Fibroblast of skin of right quadriceps (primary cell): ENCODE data around the gene LTBP3.

Experiments used
- DNase-seq: peaks from one replicate; pipeline ENCODE4 v3.0.0-alpha.2; 2013

The LTBP3 gene

DNA sequence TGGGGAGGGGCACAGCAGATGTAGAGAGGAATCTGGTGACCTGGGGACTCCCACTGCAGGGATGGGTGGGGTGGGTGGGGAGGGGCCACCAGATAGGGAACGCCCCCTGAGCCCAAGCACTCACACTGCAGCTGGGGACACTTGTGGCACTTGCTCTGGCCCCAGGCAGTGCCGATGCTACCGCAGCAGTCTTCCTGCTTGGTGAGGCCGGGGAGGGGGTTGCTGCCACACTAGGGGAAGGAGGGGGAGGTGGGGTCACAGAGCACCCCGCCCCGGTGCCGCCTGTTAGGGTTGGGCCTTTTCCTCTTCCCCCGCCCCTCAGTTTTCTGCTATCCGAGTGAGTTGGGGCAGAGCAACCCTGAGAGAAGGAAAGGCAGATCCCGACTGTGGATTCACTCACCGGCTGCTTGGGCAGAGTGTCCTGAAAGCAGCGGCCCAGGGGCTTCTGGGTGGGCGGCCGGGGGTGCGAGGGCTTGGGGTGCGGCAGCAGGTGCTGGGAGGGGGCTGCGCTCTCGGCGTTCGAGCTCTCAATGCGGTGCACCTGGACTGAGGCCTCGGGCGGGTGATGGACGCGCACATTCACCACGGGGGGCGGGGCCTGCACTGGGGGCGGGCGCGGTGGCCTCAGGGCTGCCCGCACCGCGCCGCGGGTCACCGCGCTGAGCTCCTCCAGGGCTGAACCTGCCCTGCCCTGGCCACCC is 4.7 kb downstream of the LTBP3 start:
- no peak for DNase-seq

DNA sequence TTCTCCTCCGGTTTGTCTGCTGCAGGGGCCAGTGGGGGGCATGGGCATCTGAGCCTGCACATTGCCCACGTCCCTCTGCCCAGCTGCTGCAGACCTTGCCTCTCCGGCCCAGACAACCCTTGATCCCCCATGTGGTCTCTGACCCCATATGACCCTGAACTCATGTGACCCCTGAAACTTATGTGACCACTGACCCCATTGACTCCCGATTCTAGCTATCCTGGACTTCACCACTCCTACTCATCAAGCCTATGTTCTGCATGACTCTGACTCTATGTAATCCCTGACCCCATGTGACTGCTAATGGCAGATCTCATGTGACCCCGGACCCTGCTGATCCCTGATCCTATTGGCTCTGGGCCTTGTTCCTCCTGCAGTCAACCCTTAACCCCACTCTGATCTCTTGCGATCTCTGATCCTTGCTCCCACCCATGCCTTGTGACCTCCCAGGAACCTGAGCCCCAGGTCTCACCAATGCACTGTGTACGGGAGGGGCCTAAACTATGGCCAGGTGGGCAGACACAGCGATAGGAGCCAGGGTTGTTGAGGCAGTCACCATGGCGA is 5.7 kb downstream of the LTBP3 start:
- no peak for DNase-seq

DNA sequence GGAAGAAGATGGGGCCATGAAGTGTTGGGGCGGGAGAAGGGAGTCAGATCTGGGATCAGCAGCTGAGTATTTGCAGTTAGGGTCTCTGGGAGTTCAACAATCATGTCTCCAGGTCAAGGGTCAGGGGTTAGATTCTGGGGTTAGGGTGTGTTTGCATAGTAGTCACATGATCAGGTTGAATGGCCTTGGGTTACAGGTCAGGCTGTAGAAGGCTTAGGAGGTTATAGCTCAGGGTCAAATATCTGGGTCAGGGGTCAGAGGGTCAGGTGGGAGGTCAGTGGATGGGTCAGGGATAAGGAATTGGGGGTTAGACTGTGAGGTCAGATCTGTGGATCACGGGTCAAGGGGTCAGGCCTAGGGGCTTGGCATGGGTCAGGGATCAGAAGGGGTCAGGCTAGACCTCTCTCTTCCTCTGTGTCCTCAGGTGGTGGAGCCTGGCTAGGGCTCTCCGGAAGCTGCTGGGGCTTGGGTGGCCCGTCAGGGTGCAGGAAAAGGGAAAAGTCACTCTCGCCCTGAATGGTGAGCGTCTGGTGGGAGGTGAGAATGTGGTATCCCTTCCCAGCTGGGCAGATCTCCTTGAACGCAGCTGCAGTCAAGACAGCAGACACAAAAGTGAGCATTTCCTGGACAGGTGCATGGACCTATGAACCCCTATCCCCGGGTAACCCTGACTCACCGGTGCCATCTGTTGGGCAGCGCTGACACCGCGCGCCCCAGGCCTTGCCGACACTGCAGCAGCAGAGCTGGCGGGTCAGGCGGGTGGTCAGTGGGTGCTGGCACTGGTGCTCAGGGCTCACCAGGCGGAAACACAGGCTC is 6.4 kb downstream of the LTBP3 start:
- no peak for DNase-seq

DNA sequence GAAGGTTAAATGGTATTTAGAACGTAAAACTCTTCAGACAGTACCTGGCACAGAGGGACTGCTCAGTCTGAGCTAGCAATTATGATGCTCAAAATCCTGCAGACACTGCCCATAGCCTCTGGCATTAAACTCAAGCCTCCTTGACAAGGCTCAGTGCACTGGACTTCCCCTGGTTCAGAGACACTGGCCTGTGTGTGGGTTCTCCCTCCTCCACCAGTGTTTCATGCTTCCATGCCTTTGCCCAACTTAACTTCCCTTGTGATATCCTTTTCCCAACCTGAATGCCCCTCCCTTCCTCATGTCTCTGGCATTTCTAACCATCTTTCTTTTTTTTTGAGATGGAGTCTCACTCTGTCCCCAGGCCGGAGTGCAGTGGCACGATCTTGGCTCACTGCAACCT is 9.1 kb downstream of the LTBP3 start:
- DNase-seq, result no peak

DNA sequence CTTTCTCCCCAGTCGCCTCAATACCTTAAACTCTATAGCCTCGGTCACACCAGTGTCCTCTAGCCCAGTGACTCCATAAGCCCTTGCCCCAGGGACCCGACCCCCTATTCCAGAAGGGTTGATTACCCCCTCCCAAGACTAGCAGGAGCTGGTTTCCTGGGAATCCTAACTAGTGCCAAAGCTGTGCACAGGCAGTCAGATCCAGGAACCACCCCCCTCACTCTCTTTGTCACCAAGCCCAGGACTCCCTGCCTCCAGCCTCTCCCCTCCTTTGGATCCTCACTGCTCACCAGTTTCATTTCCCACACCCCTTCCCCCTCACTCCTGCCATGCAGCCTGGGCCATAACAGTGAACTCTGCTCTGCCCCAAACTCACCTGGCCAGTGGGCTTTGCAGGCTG is 9.8 kb downstream of the LTBP3 start:
- DNase-seq, result no peak

DNA sequence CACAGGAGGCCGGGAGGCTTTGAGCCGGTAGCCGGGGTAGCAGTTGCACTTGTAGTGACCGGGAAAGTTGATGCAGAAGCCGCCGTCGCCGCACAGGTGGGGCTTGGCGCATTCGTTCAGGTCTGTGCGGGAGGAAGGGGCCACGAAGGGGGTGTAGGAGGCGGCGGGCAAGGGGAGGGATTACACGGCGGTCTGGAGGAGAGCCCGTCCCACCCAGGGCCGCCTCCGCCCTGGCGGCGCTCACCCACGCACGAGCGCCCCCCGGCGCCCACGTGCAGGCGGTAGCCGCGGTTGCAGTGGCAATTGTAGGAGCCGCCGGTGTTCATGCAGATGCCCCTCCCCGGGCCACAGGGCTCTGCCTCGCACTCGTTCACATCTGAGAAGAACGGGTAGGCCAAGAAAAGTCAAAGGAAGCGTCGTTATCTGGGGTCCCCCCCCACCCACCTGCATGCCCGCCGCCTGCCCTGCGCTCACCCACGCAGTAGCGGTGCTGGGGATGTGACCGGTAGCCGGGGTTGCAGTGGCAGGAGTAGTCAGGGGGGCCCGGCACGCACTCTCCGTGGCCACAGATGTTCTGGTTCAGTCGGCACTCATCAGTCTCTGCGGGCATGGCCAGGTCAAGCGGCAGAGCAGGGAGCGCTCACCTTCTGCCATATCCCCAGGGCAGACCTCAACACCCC is 10.6 kb downstream of the LTBP3 start:
- no peak for DNase-seq

DNA sequence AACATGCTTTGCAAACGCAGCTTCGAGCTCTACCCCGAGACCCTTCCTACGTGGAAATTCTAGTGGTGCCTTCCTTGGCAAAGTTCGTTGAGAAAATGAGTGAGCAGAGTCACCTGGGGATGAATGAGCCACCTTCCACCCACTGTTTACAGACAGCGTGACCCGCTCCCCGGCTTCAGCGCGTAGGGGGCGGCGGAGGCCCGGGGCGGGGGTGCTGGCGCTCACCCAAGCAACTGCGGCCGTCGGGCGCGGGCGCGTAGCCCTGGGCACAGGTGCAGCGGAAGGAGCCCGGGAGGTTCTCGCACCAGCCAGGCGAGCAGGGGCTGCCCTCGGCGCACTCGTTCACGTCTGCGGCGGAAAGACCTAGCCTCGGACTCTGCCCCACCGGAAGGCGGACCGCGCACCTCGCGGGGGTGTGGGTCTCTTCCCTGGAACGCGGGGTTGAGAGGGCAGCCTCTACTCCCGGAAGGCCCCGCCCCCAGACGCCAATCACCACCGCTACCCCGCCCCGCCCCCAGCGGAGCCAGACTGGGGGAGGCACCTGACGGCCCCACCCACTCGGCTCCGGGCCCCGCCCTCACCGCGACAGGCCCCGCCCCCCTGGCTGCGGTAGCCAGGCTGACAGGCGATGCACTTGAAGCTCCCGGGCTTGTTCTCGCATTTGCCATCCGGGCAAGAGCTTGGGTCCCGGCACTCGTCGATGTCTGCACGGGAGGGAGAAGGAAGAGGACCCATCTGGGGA is 11.8 kb downstream of the LTBP3 start:
- DNase-seq, result peak; percentile 31

DNA sequence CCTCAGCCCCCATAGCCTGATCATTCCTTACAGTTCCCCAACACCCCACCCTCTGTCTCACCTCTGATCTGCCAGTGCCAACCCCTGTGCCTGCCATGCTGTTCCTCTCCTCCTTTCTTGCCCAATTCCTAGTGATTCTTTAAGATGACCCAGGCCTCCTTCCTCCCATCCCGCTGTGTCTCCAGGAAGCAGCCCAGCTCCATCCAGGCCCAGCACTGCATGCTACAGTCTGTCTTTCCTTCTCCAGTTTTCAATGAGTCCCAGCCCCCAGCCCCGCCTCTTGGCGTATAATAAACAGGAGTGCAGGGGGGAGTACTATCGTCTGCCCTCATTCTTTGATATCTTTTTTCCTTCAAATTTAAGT is 12.3 kb downstream of the LTBP3 start:
- DNase-seq, result no peak

DNA sequence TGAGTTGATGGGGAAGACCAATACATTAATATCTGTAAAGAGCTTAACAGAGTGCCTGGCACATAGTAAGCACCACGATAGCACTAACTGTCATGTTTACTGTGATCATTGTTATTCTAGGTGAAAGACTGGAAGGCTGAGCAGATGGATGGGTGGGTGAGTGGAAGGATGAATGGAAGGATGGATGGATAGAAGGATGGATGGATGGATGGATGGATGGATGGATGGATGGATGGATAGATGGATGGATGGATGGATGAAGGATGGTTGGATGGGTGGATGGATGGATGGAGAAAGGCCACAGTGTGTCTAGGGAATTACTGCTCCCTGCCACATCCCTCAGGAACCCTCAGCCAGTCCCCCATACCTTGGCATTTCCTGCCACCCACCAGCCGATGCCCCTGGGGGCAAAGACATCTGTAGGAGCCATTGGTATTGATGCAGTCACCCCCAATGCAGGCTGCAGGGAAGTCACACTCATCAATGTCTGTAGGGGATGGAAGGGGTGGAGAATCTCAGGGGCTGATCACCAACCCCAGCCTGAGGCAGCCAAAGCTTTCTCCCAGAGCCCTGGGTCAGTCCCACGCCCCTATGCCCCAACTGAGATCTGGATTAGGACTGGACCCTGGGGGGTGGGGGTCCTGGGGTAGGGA is 15.3 kb downstream of the LTBP3 start:
- no peak for DNase-seq

DNA sequence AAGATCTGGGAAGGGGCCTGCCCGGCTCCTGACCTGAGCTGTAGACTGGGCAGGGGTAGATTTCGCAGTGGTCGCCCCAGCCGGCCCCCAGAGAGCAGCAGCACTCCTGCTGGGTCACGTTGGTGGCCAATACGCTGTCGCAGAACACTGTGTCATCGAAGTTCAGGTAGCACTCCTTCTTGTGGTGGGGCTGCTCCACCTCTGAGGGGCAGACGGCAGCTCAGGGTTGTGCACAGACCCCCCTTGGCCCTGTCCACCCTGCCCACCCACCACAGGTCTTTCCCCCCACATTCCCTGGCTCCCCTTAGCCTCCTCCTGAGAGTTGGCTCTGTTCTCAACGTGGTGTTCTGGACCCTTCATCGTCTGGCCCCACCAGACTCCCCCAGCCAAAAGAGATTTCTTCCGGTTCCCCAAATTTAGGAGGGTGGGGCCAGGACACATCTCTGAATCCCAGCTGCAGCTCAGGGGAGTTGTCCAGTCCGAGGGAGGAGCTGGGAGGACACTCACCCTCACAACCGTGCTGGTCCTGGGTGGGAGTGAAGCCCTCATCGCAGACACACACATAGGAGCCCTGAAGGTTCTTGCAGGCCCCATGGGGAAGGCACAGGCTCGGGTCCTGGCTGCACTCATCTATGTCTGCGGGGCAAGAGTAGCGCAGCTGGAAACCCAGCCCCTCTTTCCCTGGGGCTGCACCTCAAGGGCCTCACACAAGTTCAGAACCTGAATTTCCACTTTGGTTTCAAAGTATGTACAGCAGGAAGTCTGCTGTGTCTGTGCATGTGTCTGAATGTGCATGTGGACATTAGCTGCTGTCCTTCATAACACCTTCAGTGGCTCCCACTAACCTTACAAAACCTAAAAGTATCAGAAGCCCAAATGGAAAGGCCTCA is 16.8 kb downstream of the LTBP3 start:
- no peak for DNase-seq

DNA sequence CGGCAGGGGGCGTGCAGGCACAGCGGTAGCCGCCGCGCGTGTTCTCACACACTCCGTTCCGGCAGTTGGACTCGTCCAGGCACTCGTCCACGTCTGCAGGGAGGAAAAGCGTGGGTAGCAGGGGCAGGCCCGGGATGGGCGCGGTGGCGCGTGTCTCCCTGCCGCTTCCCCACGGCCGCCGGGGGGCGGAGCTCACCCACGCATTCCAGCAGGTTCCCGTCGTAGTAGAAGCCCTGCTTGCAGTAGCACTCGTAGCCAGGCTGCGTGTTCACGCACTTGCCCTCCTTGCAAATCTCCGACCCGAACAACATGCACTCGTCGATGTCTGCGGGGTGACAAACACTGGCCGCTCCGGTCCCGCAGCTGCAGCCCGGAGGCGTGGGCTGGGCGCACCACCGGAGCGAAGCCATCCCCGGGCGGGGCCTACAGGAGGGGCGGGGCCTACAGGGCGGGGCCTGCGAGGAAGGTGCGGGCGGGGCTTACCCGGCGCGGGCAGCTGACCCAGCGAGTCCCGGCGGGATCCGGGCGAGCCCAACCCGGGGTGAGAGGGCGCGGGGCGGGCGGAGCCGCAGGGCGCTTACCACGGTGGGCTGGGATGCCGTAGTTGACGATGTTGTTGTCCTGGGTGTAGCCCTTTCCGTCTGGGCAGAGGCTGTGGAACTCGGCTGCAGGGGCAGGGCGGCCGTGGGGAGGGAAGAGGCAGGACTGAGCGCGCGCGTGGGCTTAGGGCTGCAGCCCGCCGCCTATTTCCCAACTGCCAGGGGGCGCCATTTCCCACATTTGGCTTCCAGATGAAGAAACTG is 17.7 kb downstream of the LTBP3 start:
- DNase-seq, result peak; percentile 85

DNA sequence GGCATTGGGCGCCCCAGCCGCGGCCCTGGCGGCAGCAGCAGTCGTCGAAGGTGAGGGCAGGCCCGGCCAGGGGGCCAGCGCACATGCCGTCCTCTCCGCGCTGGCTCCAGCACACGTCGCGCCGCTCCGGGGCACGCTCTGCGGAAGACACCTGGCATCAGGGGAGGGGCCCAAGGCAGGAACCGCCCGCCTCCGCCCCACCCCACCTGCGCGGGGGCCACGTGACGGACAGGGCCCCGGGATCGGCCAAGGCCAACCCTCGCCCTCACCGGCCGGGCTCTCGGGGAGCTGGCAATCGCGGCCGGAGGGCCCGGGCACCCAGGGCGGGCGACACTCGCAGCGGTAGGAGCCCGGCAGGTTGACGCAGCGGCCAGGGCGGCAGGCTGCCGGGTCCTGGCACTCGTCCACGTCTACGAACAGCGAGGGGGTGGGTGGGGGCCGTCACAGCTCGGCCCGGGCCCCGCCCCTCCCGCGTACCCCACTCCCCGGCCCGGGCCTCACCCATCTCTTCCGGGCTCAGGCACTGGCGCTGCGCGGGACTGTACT is 18.3 kb downstream of the LTBP3 start:
- no peak for DNase-seq

DNA sequence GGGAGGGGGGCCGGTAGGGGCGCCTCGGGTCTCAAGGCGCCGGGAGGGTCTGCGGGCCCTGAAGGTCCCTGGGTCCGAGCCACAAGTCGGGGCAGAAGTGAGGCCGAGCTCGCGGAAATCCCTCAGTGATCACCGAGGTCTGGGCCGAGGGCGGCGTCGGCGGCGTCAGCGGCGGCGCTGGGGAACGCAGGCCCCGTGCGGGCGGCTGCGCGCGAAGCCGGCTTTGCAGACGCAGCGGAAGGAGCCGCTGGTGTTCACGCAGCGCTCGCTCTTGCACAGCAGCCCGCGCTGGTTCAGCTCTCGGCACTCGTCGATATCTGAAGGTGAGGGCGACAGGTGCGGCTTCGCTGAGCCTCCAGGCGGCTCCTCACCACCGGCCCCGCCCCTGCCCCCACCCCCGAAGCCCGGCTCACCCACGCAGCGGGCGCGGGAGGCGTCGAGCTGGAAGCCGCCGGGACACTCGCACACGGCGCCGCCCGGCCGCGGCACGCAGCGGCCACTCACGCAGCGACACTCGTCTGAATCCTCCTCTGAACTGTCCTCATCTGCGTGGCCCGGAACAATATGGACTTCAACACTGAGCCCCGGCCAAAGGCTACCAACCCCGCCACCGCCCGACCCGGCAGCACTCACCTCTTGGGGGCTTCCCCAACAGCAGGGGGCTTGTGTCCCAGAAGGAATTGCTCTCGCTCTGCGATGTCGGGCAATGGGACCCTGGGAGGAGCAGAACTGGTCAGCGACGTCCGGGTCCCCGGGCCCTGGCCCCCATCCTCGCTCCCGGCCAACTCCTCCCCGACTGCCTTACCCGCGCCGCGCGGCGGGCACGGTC is 19.0 kb downstream of the LTBP3 start:
- no peak for DNase-seq

DNA sequence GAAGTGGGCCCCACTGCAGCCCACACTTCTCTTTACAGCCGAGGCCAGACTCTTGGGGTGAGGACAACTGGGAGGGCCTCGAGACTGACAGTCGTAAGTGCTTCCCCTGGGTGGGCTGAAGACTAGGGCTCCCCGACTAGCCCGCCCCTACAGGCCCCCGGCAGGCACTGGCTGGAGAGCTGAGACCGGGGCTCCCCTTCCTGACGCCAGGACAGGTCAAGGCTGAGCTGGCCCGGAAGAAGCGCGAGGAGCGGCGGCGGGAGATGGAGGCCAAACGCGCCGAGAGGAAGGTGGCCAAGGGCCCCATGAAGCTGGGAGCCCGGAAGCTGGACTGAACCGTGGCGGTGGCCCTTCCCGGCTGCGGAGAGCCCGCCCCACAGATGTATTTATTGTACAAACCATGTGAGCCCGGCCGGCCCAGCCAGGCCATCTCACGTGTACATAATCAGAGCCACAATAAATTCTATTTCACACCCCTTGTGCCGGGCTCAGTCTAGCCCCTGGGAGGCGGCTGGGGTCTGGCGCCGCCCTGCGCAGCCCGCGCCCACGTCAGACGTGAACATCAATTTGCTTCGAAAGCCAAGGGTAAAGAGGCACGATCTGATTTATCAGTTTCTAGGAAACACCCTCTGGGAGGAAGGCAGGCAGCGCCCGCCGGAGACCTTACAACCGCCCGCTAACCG is 19.8 kb downstream of the LTBP3 start:
- no peak for DNase-seq

DNA sequence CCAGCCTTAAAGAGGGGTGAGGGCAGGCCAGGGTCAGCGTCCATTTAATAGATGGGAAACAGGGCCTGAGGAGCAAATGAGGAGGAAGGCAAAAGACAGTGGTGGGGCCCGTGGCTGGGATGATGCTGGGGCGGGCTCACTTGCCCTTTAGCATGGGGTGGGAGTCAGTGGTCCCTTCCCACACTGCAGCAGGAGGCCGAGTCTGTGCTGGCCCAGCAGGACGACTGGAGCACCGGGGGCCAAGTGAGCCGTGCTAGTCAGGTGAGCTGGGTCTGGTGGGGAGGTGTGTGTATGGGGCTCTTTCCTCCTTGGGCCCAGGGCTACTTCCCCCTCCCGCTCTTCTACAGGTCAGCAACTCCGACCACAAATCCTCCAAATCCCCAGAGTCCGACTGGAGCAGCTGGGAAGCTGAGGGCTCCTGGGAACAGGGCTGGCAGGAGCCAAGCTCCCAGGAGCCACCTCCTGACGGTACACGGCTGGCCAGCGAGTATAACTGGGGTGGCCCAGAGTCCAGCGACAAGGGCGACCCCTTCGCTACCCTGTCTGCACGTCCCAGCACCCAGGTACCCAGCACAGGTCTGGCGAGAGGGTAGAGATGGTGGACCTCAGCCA is 20.4 kb downstream of the LTBP3 start:
- DNase-seq, result no peak

DNA sequence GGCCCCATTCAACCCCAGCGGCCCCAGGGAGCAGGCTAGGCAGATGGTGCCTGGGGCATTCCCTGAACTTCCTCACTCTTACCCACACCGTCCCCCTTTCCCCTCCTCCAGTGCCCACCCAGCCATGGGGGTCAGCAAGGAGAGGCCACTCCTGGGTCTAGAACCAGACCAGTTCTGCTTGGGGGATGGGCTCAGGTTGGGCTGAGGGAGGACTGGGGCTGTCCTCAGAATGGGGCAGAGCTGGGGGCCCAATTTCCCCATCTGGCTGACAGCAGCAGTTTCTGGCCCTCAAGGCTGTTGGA is 20.9 kb downstream of the LTBP3 start:
- no peak for DNase-seq

DNA sequence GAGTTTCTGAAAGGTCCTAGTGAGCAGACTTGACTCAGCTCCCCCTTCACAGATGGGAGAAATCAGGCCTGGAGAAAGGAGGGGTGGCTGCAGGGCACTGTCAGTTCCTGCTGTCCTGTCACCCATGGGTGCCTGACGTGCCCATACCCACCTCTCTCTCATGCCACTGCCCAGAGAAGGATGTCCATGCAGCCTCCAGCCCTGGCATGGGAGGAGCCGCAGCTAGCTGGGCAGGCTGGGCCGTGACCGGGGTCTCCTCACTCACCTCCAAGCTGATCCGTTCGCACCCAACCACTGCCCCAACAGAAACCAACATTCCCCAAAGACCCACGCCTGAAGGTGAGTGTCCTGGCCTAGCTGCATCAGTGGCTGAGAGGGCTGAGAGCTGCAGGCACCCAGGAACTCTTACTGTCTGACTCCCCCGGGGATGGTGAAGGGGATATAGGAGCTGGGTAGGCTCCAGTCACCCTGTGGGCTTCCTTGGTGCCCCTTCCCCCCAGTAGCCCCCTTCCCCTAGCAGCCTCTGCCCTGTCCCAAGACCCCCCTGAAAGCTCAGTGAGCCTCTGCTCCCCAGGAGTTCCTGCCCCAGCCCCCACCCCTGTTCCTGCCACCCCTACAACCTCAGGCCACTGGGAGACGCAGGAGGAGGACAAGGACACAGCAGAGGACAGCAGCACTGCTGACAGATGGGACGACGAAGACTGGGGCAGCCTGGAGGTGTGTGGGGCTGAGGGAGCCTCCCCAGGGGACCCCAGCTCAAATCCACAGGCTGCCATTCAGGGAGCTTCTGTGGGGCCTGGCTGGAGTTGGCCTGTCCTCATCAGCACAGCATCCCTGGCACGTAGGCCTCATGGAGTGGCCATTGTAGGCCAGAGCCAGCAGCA is 21.5 kb downstream of the LTBP3 start:
- DNase-seq, result no peak
